DOHH2 (cell line): ENCODE results near the gene TMEM82.

Experiments
- H3F3A ChIP-seq: fragments of 200-600 bp; sonication (generic), shearing (Covaris generic); 2 replicates; pipeline ENCODE4 v1.6.0; 2016; ENCODE audit warnings: antibody characterized with exemption, mild to moderate bottlenecking; ENCODE audit not compliant: control insufficient read depth, insufficient read depth
- H3K27ac ChIP-seq: fragments of 200-600 bp; sonication (generic); 2 replicates; pipeline ENCODE4 v1.5.1; 2014; ENCODE audit warnings: low read depth, mild to moderate bottlenecking, low read length, moderate library complexity
- H3K27me3 ChIP-seq: fragments of 200-600 bp; sonication (generic); 2 replicates; pipeline ENCODE4 v1.6.1; 2014; ENCODE audit warnings: mild to moderate bottlenecking, low read length, mixed read lengths; ENCODE audit not compliant: control insufficient read depth
- H3K36me3 ChIP-seq: fragments of 200-600 bp; sonication (generic); 2 replicates; pipeline ENCODE4 v1.6.1; 2014; ENCODE audit warnings: mild to moderate bottlenecking, low read length, moderate library complexity, mixed read lengths; ENCODE audit not compliant: control insufficient read depth
- H3K4me1 ChIP-seq: fragments of 200-600 bp; sonication (generic); 2 replicates; pipeline ENCODE4 v1.6.1; 2014; ENCODE audit warnings: mild to moderate bottlenecking, low read length, mixed read lengths; ENCODE audit not compliant: control insufficient read depth
- H3K4me2 ChIP-seq: fragments of 200-600 bp; sonication (generic); 2 replicates; pipeline ENCODE4 v1.6.0; 2014; ENCODE audit warnings: mild to moderate bottlenecking, low read length, moderate library complexity
- H3K4me3 ChIP-seq: fragments of 200-600 bp; sonication (generic); 2 replicates; pipeline ENCODE4 v1.5.1; 2014; ENCODE audit warnings: mild to moderate bottlenecking, low read length, mixed read lengths
- H3K79me2 ChIP-seq: fragments of 200-600 bp; sonication (generic); 2 replicates; pipeline ENCODE4 v1.6.1; 2014; ENCODE audit warnings: mild to moderate bottlenecking, low read length, mixed read lengths; ENCODE audit not compliant: control insufficient read depth
- H3K9me2 ChIP-seq: fragments of 200-600 bp; sonication (generic); replicated peaks from 2 replicates; pipeline ENCODE4 v1.6.1; 2014; ENCODE audit warnings: mild to moderate bottlenecking, low read length, mixed read lengths; ENCODE audit not compliant: control insufficient read depth
- H3K9me3 ChIP-seq: fragments of 200-600 bp; sonication (generic); 2 replicates; pipeline ENCODE4 v1.6.1; 2014; ENCODE audit warnings: antibody characterized with exemption, low read length, mixed read lengths; ENCODE audit not compliant: control insufficient read depth, insufficient read depth
- H4K20me1 ChIP-seq: fragments of 200-600 bp; sonication (generic); 2 replicates; pipeline ENCODE4 v1.6.0; 2014; ENCODE audit warnings: low read depth, mild to moderate bottlenecking, antibody characterized with exemption, low read length, moderate library complexity; ENCODE audit not compliant: control insufficient read depth, insufficient read depth
- EZH2phosphoT487 ChIP-seq: fragments of 200-600 bp; sonication (generic); IDR thresholded peaks from 2 replicates; pipeline ENCODE4 v1.6.1; 2017; ENCODE audit warnings: borderline replicate concordance, mild to moderate bottlenecking, antibody characterized with exemption, low read length, moderate library complexity, mixed read lengths
- TF ChIP-seq, protein P1 (sequence below): fragments of 200-600 bp; sonication (generic); IDR thresholded peaks from one replicate; pipeline ENCODE4 v1.5.1; 2014; ENCODE audit warnings: antibody characterized with exemption, mild to moderate bottlenecking, low read depth, low read length; ENCODE audit not compliant: poor library complexity, severe bottlenecking

The TMEM82 gene

GRCh38 chr1:15702722-15703550 is 39.4 kb upstream of the TMEM82 start:
- Histone ChIP-seq H3K36me3 (no peaks in the 10 kb centered on the region), H3K4me2 (no peak overlapping the region), H3K9me3 (no peaks in the 10 kb centered on the region), H3K4me1 (peaks cover 21% of the 10 kb centered on the region), H3K4me3 (no peak overlapping the region), H3F3A (0 out of 2 replicates have a peak, but pooled peaks cover 2% of the 10 kb centered on the region), H4K20me1 (no peaks in the 10 kb centered on the region), H3K9me2 (no peaks in the 10 kb centered on the region), H3K27me3 (no peaks in the 10 kb centered on the region), H3K27ac (no peak overlapping the region), H3K79me2 (peaks cover 59% of the 10 kb centered on the region)
- no peak for TF ChIP-seq EZH2phosphoT487
- TF ChIP-seq, protein P1, sequence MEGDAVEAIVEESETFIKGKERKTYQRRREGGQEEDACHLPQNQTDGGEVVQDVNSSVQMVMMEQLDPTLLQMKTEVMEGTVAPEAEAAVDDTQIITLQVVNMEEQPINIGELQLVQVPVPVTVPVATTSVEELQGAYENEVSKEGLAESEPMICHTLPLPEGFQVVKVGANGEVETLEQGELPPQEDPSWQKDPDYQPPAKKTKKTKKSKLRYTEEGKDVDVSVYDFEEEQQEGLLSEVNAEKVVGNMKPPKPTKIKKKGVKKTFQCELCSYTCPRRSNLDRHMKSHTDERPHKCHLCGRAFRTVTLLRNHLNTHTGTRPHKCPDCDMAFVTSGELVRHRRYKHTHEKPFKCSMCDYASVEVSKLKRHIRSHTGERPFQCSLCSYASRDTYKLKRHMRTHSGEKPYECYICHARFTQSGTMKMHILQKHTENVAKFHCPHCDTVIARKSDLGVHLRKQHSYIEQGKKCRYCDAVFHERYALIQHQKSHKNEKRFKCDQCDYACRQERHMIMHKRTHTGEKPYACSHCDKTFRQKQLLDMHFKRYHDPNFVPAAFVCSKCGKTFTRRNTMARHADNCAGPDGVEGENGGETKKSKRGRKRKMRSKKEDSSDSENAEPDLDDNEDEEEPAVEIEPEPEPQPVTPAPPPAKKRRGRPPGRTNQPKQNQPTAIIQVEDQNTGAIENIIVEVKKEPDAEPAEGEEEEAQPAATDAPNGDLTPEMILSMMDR, result no peak

DNA sequence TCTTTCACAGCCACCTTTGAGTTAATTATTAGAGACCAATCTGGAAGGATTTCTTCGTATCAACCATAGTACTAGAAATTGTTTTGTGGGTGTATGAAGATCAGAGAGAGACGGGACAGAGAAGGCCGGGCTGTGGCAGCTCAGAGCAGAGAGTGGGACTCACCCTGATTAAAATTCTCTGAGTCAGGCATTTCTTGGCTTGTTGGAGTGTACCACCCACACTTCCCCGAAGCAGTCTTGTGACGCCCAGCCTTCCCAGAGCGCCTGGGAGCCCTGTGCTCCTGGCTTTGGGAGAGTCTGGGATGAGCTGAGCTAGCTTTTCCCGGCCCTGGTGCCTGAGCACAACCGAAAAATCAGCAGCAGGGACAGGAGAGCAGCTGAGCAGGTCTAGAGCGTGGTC is 38.7 kb upstream of the TMEM82 start:
- Histone ChIP-seq H3K27me3 (no peaks in the 10 kb centered on the region), H3K79me2 (peaks cover 56% of the 10 kb centered on the region), H3K4me2 (no peak overlapping the region), H3K9me3 (no peaks in the 10 kb centered on the region), H3K9me2 (no peaks in the 10 kb centered on the region), H4K20me1 (no peaks in the 10 kb centered on the region), H3K27ac (no peak overlapping the region), H3K36me3 (no peaks in the 10 kb centered on the region), H3K4me1 (peaks cover 15% of the 10 kb centered on the region), H3K4me3 (no peak overlapping the region), H3F3A (no peaks in the 10 kb centered on the region)
- TF ChIP-seq, protein P1, result no peak
- no peak for TF ChIP-seq EZH2phosphoT487

DNA sequence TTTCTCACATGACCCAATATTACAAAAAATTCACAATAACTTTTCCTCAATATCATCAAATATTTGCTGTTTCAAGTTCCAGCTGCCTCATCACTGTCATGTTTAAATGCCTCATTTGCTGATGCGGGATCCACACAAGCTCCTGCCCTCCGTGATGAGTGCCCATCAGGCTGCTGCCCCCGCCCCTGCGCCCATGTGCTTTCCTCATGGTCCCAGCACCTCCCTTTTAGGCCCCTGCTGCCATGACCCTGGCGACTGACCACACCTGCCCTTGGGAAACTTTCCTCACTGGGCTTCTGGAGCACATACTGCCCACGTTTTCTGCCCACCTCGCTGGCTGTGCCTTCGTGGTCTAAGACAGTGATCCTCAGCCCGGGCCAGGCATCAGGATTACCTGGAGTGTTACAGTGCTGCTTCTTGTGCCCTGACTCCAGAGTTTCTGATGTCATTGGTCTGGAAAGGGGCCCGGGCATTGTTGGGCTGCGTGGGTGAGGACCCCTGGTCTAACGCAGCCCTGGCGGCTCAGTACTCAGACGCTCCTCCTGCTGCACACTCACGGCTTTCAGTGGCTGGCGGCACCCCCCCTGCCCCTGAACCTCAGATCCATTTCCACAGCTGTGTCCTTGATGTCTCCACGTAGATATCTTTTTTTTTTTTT is 37.6 kb upstream of the TMEM82 start:
- Histone ChIP-seq H4K20me1 (no peaks in the 10 kb centered on the region), H3K4me3 (no peak overlapping the region), H3K79me2 (peaks cover 57% of the 10 kb centered on the region), H3K9me2 (no peaks in the 10 kb centered on the region), H3K4me1 (peaks cover 11% of the 10 kb centered on the region), H3K9me3 (no peaks in the 10 kb centered on the region), H3K36me3 (no peaks in the 10 kb centered on the region), H3K4me2 (no peak overlapping the region), H3K27me3 (no peaks in the 10 kb centered on the region), H3F3A (no peaks in the 10 kb centered on the region), H3K27ac (no peak overlapping the region)
- TF ChIP-seq, protein P1, result no peak
- no peak for TF ChIP-seq EZH2phosphoT487
